GM23248 (cell line): ENCODE measurements around the gene KIF23.

Source experiments
- EZH2 ChIP-seq: fragments of 200-600 bp; sonication (generic); IDR thresholded peaks from 2 replicates; pipeline ENCODE4 v1.6.1; 2018; ENCODE audit warnings: antibody characterized with exemption, mild to moderate bottlenecking; ENCODE audit not compliant: insufficient read depth, poor library complexity, severe bottlenecking
- EZH2phosphoT487 ChIP-seq: fragments of 200-600 bp; sonication (generic); IDR thresholded peaks from 2 replicates; pipeline ENCODE4 v1.6.1; 2018; ENCODE audit warnings: antibody characterized with exemption, moderate library complexity, mild to moderate bottlenecking, low read depth; ENCODE audit not compliant: insufficient read depth

- no peak for TF ChIP-seq EZH2phosphoT487
- no peak for TF ChIP-seq EZH2
Observed at GRCh38 chr15:69489073-69489571, 75.0 kb downstream of the KIF23 start.
